ENCODE measurements around the gene TMEM119.
"Not testable (repeated sequence)": the region's sequence is repeated elsewhere in the genome, so short reads cannot be mapped to it uniquely, and the experiment has no call there.

The TMEM119 gene

DNA sequence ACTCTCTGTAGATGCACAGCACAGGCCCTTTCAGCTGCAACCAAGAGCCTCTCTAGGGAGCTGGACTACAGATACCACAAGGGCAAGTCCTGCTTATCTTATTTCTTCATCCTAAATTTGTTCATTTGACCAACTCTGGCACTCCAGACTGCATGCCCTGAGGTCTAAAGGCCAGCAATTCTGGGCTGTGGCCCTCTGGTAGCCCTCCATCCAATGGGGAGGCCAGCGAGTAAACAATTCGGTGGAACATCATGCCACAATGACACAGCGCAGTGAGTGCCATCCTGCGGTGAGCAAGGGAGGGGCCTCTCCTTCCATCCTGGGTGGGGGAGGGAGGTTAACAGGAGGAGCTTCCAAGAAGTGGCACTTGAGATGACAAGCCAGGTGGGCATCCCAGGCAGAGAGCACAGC is 36.5 kb upstream of the TMEM119 start:
- no peak for DNase-seq (ENCODE audit: low read depth)

DNA sequence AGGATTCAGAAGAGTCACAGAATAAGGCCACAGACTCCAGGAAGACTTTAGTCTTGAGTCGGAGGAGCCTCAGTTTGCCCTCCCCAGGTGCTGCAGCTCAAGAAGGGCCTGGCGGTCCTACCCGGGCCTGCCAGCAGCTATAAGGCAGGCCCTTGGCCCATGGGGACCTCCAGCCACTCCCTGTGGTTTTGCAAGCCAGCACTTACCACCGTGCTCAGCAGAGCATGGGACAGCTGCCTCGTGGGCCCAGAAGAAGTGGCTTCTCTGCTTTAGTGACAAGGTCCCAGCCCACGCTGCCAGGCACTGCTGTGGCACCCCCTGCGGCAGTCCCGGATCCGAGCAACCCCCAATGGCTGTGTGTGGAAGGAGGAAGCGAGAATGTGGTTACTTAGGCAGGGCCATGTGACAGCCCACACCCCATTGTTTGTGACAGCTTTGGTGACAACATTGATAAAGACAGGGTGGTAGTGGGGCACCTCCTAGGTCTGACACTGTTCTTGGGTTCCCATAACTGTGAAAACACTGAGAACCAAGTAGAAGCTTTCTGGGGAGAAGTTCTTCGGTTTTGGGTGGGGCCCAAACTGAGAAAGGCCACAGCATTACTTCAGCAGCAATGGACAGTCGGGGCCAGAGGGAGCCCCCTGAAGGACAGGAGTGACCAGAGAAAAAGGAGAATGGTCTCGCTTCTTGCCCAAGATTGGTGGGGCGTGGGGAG is 35.8 kb upstream of the TMEM119 start, which contains the start of gene SELPLG:
SELPLG (minus strand) TSS at position 361 of the 715 bp plus-strand sequence. CDS start 9,587 bp downstream, outside the sequence.
- DNase-seq (ENCODE audit: low read depth), result no peak

DNA sequence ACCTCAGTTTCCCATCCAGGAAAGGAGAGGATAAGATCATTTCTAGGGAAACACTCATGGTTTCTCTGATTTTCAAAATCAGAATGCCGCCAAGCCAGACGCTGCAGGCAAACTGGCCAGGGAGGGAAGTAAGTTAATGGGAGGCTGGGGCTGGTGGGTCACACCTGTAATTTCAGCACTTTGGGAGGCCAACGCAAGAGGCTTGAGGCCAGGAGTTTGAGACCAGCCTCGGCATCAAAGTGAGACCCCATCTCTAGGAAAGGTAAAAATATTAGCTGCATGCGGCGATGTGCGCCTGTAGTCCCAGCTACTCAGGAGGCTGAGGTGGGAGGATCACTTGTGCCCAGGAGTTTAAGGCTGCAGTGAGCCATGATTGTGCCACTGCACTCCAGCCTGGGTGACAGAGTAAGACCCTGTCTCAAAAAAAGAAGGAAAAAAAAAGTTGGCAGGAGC is 35.2 kb upstream of the TMEM119 start:
- DNase-seq (ENCODE audit: low read depth), result no peak

DNA sequence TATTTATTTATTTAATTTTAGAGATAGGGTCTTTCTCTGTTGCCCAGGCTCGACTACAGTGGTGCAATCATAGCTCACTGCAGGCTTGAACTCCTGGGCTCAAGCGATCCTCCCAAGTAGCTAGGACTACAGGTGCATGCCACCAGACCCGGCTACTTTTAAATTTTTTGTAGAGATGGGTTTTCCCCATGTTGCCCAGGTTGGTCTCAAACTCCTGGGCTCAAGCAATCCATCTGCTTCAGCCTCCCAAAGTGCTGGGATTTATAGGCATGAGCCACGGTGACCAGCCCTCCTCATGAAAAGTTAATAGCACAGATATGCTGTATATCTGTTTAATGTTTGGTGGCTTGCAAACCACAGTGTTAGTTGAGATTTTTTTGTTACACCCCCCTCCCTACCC is 33.4 kb upstream of the TMEM119 start:
- DNase-seq (ENCODE audit: low read depth), result not testable (repeated sequence)

DNA sequence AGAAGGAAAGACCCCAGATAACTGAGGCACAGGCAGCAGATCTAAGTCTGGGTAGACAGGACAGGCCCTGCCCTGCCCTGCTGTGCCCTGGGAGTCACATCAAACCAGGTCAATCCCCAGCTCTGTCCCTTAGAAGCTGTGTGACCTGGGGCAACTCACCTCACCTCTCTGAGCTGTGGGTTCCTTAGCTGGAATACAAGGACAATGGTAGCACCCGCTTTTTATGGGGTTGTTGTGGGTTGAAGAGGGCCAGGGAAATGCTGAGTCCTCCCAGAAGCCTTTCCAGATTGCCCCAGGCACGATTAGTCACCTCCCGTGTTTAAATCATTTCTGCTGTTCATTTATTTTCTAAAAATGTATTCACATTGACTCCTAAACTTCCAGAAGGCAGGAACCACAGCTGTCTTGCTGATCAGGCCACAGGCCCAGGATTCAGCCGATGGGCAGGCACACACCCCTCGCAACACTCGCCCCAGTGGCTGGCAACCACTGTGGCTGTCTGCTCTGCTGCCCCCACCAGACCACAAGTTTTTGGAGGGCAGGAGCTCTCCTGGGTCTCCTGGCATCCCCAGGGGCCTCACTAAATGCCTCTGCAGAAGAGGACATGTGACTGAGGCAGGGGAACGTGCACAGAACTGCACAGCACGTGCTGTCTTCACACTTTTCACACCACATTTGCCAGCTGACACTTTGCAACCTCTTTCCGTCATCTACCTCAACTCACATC is 32.8 kb upstream of the TMEM119 start:
- DNase-seq (ENCODE audit: low read depth), result peak; percentile 91

DNA sequence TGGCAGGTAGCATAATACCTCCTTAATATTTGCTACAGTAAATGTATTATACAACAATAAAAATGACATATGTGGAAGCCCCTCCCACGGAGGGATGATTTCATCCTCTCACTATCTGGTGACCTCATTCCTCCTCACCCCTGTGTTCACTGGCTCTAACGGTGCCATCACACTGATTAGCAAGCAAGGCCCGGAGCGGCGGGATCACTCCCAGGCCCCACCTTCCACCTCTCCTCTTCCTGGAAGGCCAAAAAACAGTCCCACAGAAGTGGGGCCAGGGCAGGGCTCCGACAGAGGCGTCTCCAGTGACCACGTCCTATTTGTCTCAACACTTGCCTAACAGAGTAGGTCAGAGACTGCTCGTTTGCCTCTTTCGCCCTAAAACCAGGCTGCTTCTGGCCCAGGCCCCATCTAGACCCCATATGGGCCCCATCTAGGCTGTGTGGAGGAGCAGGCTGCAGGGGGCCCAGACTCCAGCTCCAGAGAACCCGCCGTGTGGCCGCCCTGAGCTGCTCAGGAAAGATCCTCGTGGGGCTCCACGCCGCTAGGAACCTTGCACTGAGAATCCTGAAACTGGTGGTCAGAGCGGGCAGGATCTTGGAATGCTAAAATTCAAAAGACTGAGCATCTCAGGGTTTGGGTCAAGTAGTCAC is 32.1 kb upstream of the TMEM119 start:
- DNase-seq (ENCODE audit: low read depth), result peak; percentile 77

DNA sequence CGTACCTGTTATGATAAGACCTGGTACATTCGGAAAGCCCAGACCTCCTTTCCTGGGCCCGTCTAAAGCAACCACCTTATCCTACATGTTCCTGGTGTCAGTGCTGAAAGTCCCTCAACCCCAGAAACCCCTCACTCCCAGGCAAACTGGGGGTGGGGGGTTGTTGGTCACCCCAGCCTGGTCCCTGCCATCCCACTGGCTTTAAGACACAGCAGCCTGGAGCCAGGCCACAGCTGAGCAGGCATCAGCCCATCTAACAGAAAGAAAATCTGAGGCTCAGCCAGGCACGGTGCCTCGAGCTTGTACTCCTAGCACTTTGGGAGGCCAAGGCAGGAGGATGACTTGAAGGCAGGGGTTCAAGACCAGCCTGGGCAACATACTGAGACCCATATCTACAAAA is 31.3 kb upstream of the TMEM119 start:
- DNase-seq (ENCODE audit: low read depth), result no peak

DNA sequence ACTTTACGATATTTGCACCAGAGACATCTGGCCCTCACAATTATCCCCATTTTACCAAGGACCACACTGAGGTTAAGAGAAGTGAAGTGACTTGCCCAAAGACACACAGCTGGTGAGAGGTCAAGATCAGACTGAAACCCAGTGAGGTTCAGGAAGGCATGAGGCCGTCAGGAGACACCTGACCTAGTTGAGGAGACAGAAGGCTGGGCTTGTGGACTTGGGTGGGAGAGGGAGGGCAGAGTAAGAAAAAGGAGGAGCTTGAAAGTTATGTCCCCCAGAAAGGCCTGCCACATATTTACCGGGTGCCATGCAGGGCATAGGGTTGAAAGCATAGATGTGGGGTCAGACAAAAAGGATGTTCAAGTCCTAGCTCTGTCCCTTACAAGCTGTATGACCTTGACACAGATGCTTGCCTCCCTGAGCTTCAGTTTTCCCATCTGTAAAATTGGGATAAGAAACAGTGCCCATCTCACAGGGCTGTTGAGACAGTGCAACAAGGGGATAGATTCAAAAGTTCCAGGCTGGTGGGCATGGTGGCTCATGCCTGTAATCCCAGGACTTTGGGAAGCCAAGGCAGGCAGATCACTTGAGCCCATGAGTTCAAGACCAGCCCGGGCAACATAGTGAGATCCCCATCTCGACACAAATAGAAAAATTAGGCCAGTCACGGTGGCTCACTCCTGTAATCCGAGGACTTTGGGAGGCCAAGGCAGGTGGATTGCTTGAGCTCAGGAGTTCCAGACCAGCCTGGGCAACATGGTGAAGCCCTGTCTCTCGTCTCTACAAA is 29.4 kb upstream of the TMEM119 start:
- no peak for DNase-seq (ENCODE audit: low read depth)

DNA sequence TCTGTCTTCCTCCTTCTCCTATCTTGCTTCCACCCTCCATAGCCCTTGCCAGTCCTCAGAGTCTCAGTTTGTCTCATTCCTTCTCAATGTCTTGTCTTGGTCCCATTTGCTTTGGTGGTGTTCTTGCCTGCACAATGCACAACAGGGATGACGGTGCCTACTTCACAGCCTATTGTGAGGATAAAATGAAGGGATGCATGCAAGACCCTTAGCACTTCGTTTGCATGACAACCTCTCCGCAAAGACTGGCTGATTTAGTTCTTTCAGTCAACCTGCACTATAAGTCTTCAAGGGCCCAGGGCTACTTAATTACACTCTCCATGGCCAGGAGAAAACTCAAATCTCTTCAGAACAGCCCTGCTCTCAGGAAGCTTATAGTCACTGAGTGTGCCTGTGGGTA is 27.3 kb upstream of the TMEM119 start:
- no peak for DNase-seq (ENCODE audit: low read depth)

DNA sequence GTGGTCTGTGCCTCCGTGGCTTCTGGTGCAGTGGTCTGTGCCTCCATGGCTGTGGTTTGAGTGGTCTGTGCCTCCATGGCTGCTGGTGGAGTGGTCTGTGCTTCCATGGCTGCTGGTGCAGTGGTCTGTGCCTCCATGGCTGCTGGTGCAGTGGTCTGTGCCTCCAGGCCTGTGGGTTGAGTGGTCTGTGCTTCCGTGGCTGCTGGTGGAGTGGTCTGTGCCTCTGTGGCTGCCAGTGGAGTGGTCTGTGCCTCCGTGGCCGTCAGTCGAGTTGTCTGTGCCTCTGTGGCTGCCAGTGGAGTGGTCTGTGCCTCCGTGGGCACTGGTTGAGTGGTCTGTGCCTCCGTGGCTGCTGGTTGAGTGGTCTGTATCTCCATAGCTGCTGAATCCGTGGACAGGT is 25.7 kb upstream of the TMEM119 start:
- DNase-seq (ENCODE audit: low read depth), result no peak

DNA sequence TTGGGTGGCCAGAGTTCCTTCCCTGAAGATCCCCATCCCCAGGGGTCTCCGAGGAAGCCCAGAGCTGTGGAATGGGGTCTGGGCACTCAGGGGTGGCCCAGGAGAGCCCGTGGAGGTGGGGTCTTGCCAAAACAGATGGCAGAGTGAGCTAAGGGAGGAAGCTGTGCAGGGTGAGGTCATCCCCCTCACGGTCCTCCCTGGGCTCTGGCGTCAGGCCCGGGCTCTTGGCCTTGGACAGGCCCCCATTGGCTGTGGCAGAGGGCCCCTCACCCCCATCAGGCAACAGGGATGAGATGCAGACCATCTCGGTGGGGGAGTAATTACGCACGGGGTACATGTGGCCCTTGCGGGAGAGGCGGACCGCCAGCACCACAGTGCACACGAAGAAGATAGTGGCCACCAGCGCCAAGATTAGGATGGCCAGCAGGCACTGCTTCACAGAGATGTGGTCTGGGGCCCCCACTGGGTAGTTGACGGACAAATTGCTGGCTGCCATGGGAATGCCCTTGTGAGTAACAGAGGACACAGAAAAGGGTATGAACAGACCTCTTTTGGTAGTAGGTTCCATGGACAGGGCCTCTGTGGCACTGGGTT is 25.1 kb upstream of the TMEM119 start:
- no peak for DNase-seq (ENCODE audit: low read depth)

DNA sequence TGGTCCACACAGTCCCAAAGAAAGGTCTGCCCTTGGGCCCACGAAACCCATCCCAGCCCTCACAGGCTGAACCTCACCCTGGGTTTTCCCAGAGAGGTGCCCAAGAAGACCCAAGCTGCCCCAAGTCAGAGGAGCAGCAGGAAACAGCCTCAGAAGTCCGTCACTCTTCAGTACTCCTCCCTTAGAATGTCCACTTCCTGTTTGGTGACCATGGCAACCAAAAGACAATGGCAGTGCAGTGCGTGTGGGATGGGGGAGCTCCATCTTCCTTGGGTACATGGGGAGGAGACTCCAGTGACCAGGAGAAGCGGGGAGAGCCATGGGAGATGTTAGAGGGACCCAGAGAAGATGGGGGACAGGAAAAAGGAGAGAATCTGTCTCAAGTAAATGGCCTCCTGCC is 24.5 kb upstream of the TMEM119 start:
- DNase-seq (ENCODE audit: low read depth), result no peak

DNA sequence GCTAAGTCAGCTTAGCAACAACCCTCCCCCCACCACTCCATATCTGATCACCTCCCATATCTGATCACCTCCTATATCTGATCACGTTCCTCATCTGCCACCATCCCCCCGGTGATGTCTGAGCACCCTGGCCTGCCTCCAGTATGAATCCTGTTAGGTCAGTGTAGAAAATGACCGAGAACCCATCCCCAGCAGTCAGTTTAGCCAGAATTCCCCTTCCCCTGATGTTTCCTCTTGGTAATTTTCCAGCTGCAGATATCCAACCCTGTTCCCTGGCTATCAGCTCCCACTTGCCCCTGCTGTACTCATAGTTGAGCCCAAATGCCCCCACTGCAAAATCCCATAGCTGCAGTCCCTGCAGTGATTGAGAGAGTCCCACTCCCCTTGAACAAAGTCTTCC is 23.3 kb upstream of the TMEM119 start:
- DNase-seq (ENCODE audit: low read depth), result no peak

DNA sequence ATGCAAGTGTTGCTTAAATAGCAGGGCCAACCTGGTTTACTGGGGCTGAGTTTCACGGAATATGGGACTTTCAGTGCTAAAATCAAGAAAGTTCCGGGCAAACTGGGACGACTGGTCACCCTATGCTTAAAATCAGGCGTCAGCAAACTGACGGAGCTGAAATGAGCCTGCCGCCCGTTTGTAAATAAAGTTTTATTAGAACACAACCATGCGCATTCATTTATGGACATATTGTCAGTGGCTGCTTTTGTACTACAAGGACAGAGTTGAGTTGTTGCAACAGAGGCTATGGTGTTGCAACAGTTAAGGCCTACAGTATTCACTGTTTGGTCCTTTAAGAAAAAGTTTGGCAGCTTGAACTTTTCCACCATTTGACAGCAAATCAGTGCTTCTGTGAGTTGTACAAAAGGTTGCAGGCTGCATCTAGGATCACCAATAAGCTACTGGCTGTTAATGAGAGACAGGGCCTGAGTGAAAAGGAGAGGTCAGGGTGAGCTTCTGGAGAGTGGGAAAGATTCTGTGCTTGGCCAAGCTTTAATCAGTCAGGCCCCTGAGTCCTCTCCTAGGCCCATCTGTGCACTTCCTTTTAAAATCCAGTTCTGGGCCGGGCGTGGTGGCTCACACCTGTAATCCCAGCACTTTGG is 22.5 kb upstream of the TMEM119 start:
- DNase-seq (ENCODE audit: low read depth), result no peak

DNA sequence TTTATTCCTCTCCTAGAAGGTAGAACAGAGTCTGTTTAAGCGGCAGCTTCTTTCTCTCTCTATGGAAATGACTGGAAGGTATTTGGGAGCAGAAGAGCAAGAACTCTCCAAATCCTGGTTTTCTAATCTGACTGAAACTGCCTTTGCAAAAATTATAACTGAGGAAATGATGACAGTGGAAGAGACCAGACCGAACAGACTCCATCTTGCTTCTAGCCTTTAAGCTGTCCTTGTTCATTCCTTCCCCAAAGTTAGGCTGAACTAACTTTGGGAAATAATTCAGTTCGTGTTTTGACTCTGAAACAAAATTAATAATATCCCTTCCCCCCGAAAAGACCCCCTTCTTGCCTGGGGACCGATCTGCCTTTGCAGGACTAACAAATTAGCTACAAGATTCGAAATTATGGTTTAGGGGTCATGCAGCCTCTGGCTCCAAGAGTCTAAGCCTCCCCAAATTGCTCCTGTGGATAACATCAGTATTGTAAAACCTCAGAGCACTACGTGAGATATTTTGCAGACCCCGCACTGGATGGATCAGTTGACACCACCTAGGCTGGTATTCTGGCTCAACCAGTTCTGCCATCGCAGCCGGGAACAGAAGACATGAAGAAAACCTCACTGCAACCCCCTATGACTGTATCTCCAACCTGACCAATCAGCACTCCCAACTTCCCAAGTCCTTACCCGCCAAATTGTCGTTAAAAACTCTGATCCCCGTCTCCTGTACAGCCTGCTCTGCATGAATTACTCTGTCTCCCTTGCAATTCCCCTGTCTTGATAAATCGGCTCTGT is 21.7 kb upstream of the TMEM119 start:
- no peak for DNase-seq (ENCODE audit: low read depth)

DNA sequence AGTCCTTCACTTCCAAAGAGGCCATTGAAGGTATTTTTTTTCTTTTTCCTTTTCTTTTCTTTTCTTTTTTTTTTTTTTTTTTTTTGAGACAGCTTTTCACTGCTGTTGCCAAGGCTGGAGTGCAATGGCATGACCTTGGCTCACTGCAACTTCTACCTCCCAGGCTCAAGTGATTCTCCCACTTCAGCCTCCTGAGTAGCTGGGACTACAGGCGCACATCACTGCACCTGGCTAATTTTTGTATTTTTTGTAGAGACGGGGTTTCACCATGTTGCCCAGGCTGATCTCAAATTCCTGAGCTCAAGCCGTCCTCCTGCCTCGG is 21.0 kb upstream of the TMEM119 start:
- DNase-seq (ENCODE audit: low read depth), result not testable (repeated sequence)

DNA sequence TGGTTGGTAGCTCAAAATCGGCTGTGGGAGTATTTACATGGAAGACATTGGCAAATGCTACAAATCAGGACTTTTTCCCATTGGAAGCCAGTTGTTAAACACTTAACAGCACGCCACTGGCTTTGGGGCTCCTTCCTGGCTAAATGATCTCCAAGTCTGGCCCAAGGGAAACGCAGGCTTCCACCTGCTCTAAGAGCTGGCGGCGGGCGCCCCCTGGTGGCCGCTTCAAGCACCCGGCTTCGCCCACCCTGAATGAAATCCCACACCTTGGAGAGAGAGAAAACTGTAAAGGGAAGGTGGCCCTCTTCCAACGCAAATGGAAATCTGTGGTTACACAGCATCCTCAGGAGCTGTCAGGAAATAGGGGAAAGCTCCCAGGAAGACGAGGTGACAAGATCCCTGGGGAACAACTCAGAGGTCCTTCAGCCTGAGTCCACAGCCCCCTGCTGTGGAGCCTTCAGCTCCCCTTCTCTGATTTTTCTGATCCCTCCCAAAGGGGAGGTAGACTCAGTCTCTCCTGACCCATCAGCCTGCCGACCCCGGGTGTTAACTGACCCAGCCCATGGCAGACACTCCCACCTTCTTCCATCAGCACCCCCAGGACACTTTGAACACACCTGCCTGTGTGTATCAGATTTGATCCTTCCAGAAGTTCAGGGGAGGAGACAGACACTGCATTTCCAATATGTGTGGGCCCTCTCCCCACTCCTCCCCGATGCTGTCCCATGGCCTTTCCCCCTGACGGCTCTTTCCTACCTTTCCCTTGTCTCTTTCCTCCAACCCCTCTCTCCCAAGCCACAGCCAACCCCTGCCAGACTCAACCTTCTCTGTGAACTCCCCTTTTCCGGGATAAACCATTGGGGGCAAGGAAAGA is 20.4 kb upstream of the TMEM119 start:
- DNase-seq (ENCODE audit: low read depth), result no peak

DNA sequence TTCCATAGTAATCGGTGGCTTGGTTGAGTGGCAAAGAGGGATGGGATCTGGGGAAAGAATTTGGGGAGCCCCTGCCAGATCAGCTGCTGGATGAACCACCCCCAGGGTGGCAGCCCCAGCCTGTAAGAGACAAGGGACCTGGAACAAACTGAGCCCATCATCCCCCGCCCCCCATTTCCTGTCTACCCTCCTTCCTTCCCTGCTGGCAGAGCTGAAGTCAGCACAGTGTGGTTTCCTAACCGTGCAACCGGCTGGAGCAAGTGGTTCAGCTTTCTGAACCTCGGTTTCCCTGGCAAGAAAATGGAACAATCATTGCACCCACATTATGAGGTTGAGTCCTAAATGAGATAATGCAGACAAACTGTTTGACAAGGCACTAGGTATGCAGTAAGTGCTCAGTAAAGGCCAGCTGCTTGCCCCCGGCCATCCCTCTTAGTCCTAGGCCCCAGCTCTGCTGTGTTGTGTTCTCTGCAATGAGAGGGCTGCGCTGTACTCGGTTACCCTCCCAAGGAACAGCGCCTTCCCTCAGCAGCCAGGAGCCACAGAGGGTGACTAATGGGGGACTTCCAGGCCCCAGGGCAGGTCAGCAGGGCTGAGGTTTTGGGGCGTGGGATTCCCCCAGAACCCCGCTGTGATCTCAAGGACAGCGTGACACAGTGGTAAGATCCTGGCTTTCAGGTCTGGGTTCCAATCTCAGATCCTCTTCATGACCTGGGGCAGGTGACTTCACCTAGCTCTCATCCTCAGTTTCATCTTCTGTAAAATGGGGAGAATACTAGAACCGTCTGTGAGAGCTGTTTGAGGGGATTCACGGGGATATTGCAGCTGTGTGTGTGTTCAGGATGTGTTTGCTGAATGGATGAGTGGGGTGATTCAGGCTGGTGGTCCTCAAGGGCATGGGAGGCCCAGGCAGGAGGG is 19.3 kb upstream of the TMEM119 start:
- DNase-seq (ENCODE audit: low read depth), result no peak

DNA sequence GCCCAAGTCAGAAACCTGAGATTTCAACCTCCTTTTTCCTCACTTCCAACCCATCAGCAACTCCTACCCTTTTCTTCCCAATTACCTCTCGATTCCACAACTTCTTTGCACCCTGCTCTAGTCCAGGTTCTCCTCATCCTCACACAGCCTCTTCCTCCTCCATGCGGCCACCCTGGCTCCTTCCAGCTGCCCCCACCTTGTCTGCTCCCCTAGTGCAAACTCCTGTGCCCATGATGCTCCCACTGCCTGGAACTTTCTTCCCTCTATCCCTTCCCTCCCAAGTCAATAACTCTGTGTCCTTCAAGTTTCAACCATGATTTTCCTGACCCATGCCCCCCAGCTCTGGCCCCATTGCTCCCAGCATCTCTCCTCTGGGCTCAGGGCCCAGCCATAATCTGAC is 18.5 kb upstream of the TMEM119 start:
- no peak for DNase-seq (ENCODE audit: low read depth)

All from GM04504 (cell line).